Adrenal gland (tissue), 5 donors: ENCODE measurements around the gene ADAMTS17.

Experiments
- POLR2A ChIP-seq, 2 donors: fragments of 450-650 bp; IDR thresholded peaks; one replicate each; pipeline ENCODE4 v1.6.1; 2017; ENCODE audit warnings: antibody characterized with exemption in 2 of 2, mild to moderate bottlenecking in 2 of 2, moderate library complexity in 1 of 2
- TF ChIP-seq, protein P1 (sequence below), 6 experiments: fragments of 450-650 bp in 4 of 6; fragments of 200-600 bp in 2 of 6; sonication (generic) in 1 of 6; IDR thresholded peaks; 1 replicate in 5 of 6; 2 replicates in 1 of 6; pipeline versions ENCODE4 v1.5.1 to v1.8.0; 2016 to 2021; ENCODE audit warnings: antibody characterized with exemption in 6 of 6, mild to moderate bottlenecking in 2 of 6, moderate library complexity in 1 of 6
- donor health status: DM: no; HTN: no; CAD: no.

GRCh38 chr15:100279446-100279845 is 62.3 kb downstream of the ADAMTS17 start:
- TF ChIP-seq, protein P1, sequence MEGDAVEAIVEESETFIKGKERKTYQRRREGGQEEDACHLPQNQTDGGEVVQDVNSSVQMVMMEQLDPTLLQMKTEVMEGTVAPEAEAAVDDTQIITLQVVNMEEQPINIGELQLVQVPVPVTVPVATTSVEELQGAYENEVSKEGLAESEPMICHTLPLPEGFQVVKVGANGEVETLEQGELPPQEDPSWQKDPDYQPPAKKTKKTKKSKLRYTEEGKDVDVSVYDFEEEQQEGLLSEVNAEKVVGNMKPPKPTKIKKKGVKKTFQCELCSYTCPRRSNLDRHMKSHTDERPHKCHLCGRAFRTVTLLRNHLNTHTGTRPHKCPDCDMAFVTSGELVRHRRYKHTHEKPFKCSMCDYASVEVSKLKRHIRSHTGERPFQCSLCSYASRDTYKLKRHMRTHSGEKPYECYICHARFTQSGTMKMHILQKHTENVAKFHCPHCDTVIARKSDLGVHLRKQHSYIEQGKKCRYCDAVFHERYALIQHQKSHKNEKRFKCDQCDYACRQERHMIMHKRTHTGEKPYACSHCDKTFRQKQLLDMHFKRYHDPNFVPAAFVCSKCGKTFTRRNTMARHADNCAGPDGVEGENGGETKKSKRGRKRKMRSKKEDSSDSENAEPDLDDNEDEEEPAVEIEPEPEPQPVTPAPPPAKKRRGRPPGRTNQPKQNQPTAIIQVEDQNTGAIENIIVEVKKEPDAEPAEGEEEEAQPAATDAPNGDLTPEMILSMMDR (IDR thresholded peaks at IDR 0.05): no peak
- no peak for TF ChIP-seq POLR2A (IDR thresholded peaks at IDR 0.05)
